Femur (tissue), 1 donor: ENCODE measurements around the gene SETD5.

Experiments
- DNase-seq: peaks from one replicate; pipeline ENCODE4 v3.0.0-alpha.2; 2017

SETD5 gene

GRCh38 chr3:9525078-9525477, 127.7 kb downstream of the SETD5 start:
- DNase-seq = no peak
